ENCODE measurements around the gene ACSF3. TPM values are rescaled to one million over a fixed set of nuclear protein-coding genes. Genes with fewer than 3 reads are reported as not detected.

ACSF3 gene
- total RNA-seq, 1 donor from 2014 or later: 16.2 TPM

- DNase-seq: no peak
These were observed 51.9 kb downstream of the ACSF3 start for GRCh38 chr16:89145406-89146161.

DNA sequence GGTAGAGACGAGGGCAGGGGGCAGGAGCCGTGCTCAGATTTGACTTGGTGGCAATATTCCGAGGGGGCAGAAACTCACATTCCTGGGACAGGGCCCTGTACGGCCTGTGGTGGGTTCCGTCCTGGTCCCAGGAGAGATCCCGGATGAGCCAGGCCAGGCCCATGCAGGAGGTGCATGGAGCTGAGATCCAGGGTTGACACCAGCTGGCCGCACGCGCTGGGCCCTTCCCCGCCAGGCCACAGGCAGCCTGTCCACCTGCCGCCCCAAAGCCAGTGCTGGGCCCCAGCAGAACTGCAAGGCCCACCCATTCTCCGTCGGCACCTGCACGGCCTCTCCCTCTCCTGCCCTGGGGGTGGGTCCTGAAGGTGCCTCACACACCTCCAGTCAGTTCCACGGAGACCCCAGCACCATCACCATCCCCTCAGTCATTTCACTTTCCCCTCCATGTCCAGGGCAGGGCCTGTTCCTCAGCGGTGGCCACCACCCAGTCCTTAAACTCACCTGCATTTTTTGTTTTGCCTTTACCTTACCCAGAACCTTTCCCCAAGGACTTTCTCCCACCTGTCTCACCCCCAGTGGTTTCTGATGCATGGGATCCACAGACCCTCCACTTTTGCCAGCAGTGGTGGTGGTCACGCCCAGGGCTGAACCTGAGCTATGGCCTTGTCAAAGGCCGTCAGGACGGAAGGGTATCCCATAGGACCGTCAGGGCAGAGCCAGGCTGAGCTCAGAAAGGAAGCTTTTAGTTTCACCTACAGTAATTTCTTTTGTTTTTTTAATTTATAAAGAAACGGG lies 52.8 kb downstream of the ACSF3 start:
- no peak for DNase-seq

GRCh38 chr16:89147085-89147817 lies 53.6 kb downstream of the ACSF3 start:
- no peak for DNase-seq

- no peak for DNase-seq
These were observed 55.7 kb downstream of the ACSF3 start for GRCh38 chr16:89149386-89149785.

DNA sequence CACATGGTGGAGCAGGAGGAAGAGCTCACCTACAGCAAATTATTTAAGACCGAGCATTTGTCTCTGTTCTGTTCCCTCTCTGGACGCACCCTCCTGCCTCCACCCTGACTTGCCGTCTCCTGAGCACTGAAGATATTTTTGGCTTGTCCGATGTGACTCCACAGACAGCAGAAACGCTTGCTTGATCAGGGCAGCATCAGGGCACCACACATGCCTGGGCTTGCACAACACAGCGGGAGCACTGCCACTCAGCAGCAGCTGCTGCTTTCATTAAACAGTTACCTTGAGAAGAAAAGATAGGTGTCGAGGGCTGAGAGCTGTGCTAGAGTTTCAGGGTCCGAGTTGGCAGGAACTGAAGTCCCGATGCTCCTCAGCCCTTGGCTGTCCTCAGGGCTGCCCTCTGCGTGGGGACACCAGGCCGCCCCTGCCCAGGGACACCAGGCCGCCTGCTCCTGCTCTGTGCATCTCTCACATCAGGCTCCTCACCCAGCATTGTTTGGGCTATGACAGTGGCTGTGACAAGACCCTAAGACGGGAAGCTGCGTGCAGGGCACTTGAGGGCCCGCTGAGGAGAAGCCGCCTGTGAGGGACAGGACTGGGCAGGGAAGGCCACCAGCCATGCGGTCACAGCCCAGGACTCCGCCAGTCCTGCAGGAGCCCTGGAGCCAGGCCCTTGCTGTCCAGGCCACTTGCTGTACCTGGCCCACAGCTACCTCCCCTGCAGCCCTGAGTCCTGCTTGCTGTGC lies 56.6 kb downstream of the ACSF3 start:
- no peak for DNase-seq

- DNase-seq: no peak
These were observed 57.3 kb downstream of the ACSF3 start for GRCh38 chr16:89150981-89151380.

GRCh38 chr16:89152831-89153700 lies 59.4 kb downstream of the ACSF3 start:
- DNase-seq: no peak

- no peak for DNase-seq
These were observed 60.2 kb downstream of the ACSF3 start for GRCh38 chr16:89153848-89154271.

DNA sequence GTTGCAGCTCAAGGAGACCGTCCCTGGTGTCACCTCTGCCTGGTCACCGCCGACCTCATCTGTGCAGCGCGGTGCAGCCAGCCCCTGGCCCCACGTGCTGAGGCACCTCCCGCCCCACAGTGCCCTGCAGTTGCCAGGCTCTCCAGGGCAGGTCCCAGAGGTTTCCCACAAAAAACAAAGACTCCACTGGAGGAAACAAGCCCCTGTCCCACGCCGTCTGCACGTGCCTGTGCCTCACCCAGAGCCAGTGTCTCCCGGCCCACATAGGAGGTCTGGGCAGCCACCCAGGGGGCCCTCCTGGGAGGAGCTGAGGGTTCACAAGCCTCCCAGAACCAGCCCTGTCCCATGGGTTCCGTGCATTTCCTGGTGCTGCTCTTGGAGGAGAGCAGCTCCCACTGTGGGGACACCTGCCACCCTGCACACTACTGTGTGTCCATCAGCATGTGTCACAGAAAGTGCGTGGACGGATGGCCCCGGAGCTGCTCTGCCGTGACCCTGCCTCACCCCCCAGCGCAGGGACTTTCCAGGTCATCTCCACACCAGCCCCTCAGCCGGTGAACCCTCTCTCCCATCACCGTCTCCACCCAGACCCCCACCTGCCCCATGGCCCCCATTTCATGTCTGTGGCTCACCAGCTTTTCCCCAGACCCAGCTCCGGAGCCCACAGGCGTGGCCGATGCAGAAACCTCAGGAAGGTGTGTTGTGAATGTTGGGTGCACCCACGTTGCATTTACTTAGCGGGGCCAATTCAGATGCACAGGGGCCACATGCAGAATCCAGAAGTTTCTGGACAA lies 60.9 kb downstream of the ACSF3 start:
- DNase-seq: no peak

DNA sequence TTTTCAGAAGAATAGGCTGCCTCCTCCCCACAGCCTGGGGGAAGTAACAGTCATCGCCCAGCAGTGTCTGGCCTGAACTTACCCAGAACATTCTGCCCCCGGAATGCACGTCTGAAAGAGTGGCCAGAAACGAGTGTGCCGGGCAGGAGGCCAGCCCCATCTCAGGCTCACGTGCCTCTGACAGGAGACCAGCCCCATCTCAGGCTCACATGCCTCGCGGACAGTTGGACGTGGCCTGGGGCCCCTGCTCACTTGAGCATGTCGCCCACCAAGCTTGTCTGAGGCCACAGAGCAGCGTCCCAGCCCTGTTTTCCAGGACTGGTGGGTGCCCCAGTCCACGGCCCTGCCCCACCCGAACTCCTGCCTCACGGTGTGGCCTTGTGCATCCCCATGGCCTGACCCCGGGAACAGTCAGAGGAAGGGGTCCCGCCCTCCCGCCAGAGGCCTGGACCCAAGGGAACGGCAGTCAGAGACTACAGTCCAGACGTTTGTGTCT lies 61.6 kb downstream of the ACSF3 start:
- no peak for DNase-seq

GRCh38 chr16:89155851-89156739 lies 62.4 kb downstream of the ACSF3 start:
- no peak for DNase-seq

GRCh38 chr16:89156740-89157645 lies 63.3 kb downstream of the ACSF3 start:
- DNase-seq: no peak

GRCh38 chr16:89157778-89158177 lies 64.1 kb downstream of the ACSF3 start:
- no peak for DNase-seq

GRCh38 chr16:89159066-89159849 lies 65.6 kb downstream of the ACSF3 start:
- no peak for DNase-seq

GRCh38 chr16:89159850-89160354 lies 66.2 kb downstream of the ACSF3 start:
- no peak for DNase-seq

DNA sequence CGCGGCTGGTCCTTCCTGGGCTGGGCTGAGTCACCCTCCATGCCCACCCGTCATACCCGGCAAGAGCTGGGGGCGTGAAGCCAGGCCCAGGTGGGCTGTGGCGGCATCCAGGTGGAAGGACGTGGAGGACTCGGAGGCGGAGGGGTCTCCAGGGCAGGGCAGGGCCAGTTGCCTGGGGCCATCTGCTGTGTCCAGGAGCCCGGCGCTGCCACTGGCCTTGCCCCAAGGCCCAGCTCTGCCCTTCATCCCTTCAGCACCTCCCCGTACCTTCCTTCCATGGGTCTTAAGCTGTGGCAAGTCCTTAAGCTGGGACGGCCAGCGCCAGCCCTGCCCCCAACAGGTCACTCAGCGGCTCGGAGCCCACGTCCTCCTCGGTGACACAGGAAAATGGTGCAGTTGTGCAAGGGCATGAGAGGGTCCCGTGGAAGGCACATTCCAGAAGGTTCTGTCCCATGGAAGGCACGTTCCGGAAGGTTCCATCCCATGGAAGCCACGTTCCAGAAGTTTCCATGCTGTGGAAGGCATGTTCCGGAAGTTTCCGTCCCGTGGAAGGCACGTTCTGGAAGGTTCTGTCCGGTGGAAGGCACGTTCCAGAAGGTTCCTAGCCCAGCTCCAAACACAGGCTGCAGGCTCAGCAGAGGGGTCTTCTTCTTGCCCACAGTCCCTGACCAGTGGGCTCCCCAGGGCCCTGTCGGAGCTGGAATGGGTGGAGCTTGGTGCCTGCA lies 67.5 kb downstream of the ACSF3 start:
- DNase-seq: no peak
